HG02938 (cell line): ENCODE results near the gene ZCCHC24.
A peak's percentile ranks its signal among the peaks of the same experiment; 100 is the strongest.

ENCODE experiments used
- ATAC-seq: cut with Tn5 transposase; IDR thresholded peaks from one replicate; pipeline ENCODE4 v1.9.1; 2021; ENCODE audit warnings: mild to moderate bottlenecking, moderate library complexity; ENCODE audit not compliant: unreplicated experiment

Gene ZCCHC24

DNA sequence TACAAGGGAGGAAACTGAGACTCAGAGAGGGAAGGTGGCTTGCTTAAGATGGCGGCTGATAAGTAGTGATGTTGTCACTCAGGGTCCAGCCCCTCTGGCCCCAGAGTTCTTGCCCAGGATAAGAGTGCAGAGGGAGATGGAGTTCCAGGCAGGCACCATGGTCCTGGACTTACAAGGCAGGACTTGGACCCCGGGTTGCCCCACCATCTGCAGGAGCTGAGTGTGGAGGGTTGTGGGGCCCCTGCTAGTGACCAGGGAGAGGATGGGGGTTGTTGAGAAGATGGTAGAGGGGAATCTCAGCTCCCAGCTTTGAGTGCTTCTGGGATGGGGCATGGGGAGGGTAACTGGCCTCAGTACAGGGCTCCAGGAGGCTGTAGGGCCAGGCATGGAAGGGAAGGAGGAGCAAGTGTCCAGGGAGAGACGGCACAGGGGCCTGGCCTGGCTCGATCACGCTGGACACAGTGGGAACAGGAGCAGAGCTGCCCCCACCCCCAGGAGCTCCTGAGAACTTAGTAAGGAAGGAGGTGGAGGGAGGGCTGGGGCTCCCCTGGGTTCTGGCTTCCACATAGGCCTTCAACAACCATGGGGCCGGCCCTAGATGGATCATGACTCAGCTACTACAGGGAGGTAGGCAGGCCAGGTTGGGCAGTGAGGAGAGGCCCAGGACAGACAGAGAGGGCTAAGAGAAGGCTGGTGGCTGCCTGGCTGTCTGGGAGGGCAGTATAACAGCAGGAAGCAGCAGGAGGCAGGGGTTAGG, 69.9 kb downstream of the ZCCHC24 start:
- ATAC-seq: no peak

DNA sequence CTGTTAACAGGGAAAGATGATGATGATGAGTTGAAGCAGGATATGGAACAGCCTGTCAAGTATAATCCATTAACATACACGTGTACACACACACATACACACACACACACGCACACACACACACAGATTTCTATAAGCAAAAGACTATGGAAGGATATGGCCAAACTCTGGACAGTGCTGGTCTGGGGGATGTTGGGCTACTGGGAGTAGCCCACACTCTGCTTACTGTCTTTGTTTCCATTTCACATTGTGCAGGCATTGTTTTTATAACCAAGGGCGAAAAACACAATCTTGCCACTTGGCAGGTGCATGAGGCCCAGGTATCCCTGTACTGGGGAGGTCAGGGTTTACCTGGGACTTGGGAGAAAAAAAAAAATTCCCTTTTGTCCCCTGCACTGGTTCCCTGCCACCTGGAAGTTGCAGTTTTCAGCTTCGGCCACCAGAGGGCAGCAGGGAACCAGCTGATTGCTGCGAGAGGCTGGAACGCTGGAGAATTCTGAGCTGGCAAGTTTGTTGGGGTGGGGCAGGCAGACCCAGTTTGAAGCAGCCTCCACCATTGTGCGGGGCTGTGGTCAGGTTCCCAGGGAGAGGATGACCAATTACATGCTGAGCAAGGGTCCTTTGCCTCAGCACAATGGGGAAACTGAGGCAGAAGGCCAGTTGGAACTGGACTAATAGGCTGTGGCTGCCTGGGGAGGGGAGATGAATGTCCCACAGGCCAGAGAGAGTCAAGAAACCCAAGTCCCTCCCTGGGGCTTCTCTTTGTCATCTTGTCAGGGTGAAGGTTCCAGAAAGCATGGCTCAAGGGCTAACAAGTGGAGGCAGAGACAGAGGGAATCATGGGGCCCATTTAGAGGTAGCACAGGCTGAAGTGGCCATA, 70.9 kb downstream of the ZCCHC24 start:
- ATAC-seq: peak; percentile 54

GRCh38 chr10:79372871-79373270, 72.6 kb downstream of the ZCCHC24 start:
- no peak for ATAC-seq

GRCh38 chr10:79367426-79368189, 77.8 kb downstream of the ZCCHC24 start:
- no peak for ATAC-seq

GRCh38 chr10:79361726-79362397, 83.6 kb downstream of the ZCCHC24 start:
- no peak for ATAC-seq

- no peak for ATAC-seq
These were observed 84.7 kb downstream of the ZCCHC24 start for GRCh38 chr10:79360499-79361342.

- no peak for ATAC-seq
These were observed 85.5 kb downstream of the ZCCHC24 start for GRCh38 chr10:79359816-79360498.

GRCh38 chr10:79358811-79359210, 86.6 kb downstream of the ZCCHC24 start:
- ATAC-seq: no peak

DNA sequence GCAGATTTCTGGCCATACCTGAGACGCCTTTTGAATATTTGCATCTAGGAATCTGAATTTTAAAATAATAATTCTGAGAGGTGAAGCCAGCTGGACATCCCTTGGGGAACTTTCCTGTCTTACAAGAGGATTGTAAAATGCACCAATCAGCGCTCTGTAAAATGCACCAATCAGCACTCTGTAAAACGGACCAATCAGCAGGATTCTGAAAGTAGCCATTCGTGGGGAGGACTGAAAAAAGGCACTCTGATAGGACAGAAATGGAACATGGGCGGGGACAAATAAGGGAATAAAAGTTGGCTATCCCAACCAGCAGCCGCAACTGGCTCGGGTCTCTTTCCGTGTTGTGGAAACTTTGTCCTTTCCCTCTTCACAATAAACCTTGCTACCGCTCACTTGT, 88.2 kb downstream of the ZCCHC24 start:
- ATAC-seq: no peak

- no peak for ATAC-seq
These were observed 89.3 kb downstream of the ZCCHC24 start for GRCh38 chr10:79356104-79356503.

DNA sequence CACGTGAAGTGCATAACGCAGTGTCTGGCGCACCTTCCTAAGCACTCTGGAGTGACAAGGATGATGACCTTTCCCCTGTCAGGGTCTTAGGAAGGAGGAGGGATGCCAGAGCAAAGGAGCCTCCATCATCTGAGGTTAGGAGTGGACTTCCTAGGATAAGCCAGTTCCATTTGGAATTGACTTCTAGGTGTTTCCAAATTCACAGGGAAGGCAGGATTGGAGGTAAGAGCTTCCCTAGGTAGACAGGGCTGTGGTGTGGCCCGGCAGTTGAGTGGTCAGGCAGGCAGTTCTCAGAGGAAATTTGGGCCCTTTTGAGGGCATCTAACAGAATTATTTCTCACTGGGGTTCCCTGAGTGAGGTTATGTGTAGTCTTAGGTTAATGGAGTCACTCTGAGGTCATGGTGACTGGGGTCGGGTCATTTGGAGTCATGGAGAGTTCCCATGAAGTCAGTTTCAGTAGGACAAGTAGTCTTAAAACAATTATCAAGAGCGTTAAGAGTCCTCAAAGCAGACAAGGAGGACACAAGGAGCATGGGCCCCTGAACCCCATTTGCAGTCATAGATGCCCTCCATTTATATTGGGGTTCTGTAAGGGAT, 89.9 kb downstream of the ZCCHC24 start:
- ATAC-seq: no peak

GRCh38 chr10:79354615-79355014, 90.8 kb downstream of the ZCCHC24 start:
- ATAC-seq: no peak

DNA sequence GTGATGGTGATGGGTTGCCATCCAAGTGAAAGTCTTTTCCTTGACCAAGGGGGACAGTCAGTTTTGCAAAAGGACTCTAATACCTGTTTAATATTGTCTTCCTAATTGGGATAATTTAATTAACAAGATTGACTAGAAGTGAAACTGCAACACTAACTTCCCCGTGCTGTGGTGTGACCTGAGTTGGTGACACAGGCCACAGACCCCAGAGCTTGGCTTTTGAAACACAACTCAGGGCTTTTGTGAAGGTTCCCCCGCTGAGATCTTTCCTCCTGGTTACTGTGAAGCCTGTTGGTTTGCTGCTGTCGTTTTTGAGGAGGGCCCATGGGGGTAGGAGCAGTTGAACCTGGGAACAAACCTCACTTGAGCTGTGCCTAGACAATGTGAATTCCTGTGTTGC, 91.3 kb downstream of the ZCCHC24 start:
- ATAC-seq: no peak

GRCh38 chr10:79353726-79354125, 91.7 kb downstream of the ZCCHC24 start:
- no peak for ATAC-seq

- no peak for ATAC-seq
These were observed 92.4 kb downstream of the ZCCHC24 start for GRCh38 chr10:79353000-79353406.

GRCh38 chr10:79352035-79352877, 93.2 kb downstream of the ZCCHC24 start:
- no peak for ATAC-seq

- no peak for ATAC-seq
These were observed 94.1 kb downstream of the ZCCHC24 start for GRCh38 chr10:79351332-79351731.
